ENCODE measurements around the gene TMC8. TPM values are rescaled to one million over a fixed set of nuclear protein-coding genes. Genes with fewer than 3 reads are reported as not detected.

TMC8 gene
- total RNA-seq, 2 donors from 2014 or later: 1.0 to 2.6 TPM

- no peaks in the 10 kb centered on the region for H3K9me3 ChIP-seq
- DNase-seq (ENCODE audit: low spot score): no peak
- no peaks in the 10 kb centered on the region for H3K27me3 ChIP-seq
- peaks cover 2 to 85% of the 10 kb centered on the region in 2 donors for H3K4me1 ChIP-seq
- TF ChIP-seq CTCF (IDR thresholded peaks at IDR 0.05): no peak
- no peak overlapping the region for H3K4me3 ChIP-seq
- peak overlapping the region; percentile 81 to 83 for H3K27ac ChIP-seq
- H3K36me3 ChIP-seq: peaks cover 12% of the 10 kb centered on the region
Measured at GRCh38 chr17:78129351-78130089, 1.1 kb upstream of the TMC8 start.

- no peak for TF ChIP-seq CTCF (IDR thresholded peaks at IDR 0.05)
- DNase-seq (ENCODE audit: low spot score): no peak
- Histone ChIP-seq H3K9me3 (no peaks in the 10 kb centered on the region), H3K4me1 (peaks cover 2 to 81% of the 10 kb centered on the region in 2 donors), H3K4me3 (no peak overlapping the region), H3K27me3 (no peaks in the 10 kb centered on the region), H3K27ac (no peak overlapping the region), H3K36me3 (peaks cover 11% of the 10 kb centered on the region)
Measured at GRCh38 chr17:78130090-78130436, 508 bp upstream of the TMC8 start.

GRCh38 chr17:78131172-78132083 lies 857 bp downstream of the TMC8 start:
- H3K4me1 ChIP-seq: peaks cover 2 to 67% of the 10 kb centered on the region in 2 donors
- H3K27me3 ChIP-seq: no peaks in the 10 kb centered on the region
- no peak for DNase-seq (ENCODE audit: low spot score)
- H3K27ac ChIP-seq: no peak overlapping the region
- H3K9me3 ChIP-seq: no peaks in the 10 kb centered on the region
- TF ChIP-seq CTCF (IDR thresholded peaks at IDR 0.05): no peak
- H3K4me3 ChIP-seq: peak overlapping the region; percentile 14 to 35
- peaks cover under 1% of the 10 kb centered on the region for H3K36me3 ChIP-seq

GRCh38 chr17:78132084-78132676 lies 1.6 kb downstream of the TMC8 start:
- no peaks in the 10 kb centered on the region for H3K27me3 ChIP-seq
- H3K36me3 ChIP-seq: no peaks in the 10 kb centered on the region
- no peak for TF ChIP-seq CTCF (IDR thresholded peaks at IDR 0.05)
- no peak overlapping the region for H3K27ac ChIP-seq
- no peaks in the 10 kb centered on the region for H3K9me3 ChIP-seq
- DNase-seq (ENCODE audit: low spot score): no peak
- peaks cover 2 to 60% of the 10 kb centered on the region in 2 donors for H3K4me1 ChIP-seq
- peak overlapping the region in 1 of 2 donors; percentile 35 for H3K4me3 ChIP-seq

- Histone ChIP-seq H3K4me3 (no peak overlapping the region), H3K27ac (no peak overlapping the region), H3K36me3 (no peaks in the 10 kb centered on the region), H3K9me3 (no peaks in the 10 kb centered on the region), H3K4me1 (peaks cover 2 to 54% of the 10 kb centered on the region in 2 donors), H3K27me3 (no peaks in the 10 kb centered on the region)
- DNase-seq (ENCODE audit: low spot score): no peak
- TF ChIP-seq CTCF (IDR thresholded peaks at IDR 0.05): no peak
Measured at GRCh38 chr17:78132767-78133178, 2.2 kb downstream of the TMC8 start.
